Liver (tissue), 9 donors: ENCODE data around the gene CACNA1S. TPM values are rescaled to one million over a fixed set of nuclear protein-coding genes. Genes with fewer than 3 reads are reported as not detected.

Source experiments
- DNase-seq: peaks from one replicate; pipeline ENCODE4 v3.0.0-alpha.2; 2017; ENCODE audit warnings: low spot score
- H3K27ac ChIP-seq, 2 donors: one replicate each; pipeline ENCODE4 v1.7.0; 2013; ENCODE audit warnings: inconsistent platforms in 2 of 2, low read length in 2 of 2, control low read depth in 1 of 2, low read depth in 1 of 2, mild to moderate bottlenecking in 1 of 2
- H3K27me3 ChIP-seq, 4 donors: one replicate each; pipeline versions ENCODE4 v1.6.1 to v1.7.0; 2013; ENCODE audit warnings: low read length in 3 of 4, inconsistent platforms in 1 of 4, mild to moderate bottlenecking in 1 of 4, moderate library complexity in 1 of 4; ENCODE audit not compliant: control insufficient read depth in 4 of 4, insufficient read depth in 4 of 4
- H3K36me3 ChIP-seq, 4 donors: one replicate each; pipeline versions ENCODE4 v1.6.1 to v1.7.0; 2013; ENCODE audit warnings: low read length in 3 of 4, mild to moderate bottlenecking in 3 of 4, low read depth in 1 of 4, moderate library complexity in 1 of 4; ENCODE audit not compliant: control insufficient read depth in 4 of 4, insufficient read depth in 3 of 4
- H3K4me1 ChIP-seq, 4 donors: one replicate each; pipeline versions ENCODE4 v1.6.1 to v1.7.0; 2013; ENCODE audit warnings: low read length in 3 of 4, mild to moderate bottlenecking in 3 of 4, moderate library complexity in 1 of 4; ENCODE audit not compliant: control insufficient read depth in 4 of 4, insufficient read depth in 4 of 4
- H3K4me3 ChIP-seq, 3 donors: one replicate each; pipeline versions ENCODE4 v1.6.1 to v1.7.0; 2013; ENCODE audit warnings: low read length in 3 of 3, control low read depth in 1 of 3, low read depth in 1 of 3, mild to moderate bottlenecking in 1 of 3
- H3K9ac ChIP-seq, 2 donors: one replicate each; pipeline ENCODE4 v1.7.0; 2013; ENCODE audit warnings: low read length in 2 of 2, mild to moderate bottlenecking in 2 of 2, moderate library complexity in 2 of 2, control low read depth in 1 of 2, low read depth in 1 of 2
- H3K9me3 ChIP-seq, 4 donors: one replicate each; pipeline versions ENCODE4 v1.6.1 to v1.7.0; 2013; ENCODE audit warnings: low read length in 3 of 4; ENCODE audit not compliant: control insufficient read depth in 4 of 4
- ATF3 ChIP-seq: IDR thresholded peaks from 2 replicates; pipeline ENCODE4 v1.6.1; 2016; ENCODE audit warnings: antibody characterized with exemption
- CTCF ChIP-seq: fragments of 150-350 bp; IDR thresholded peaks from 2 replicates; pipeline ENCODE4 v1.5.1; 2017; ENCODE audit warnings: improper control_type of control experiment, low read depth, low read length; ENCODE audit not compliant: missing input control
- EGR1 ChIP-seq, 2 donors: IDR thresholded peaks; 2 replicates each; pipeline ENCODE4 v1.6.1; 2016 to 2018; ENCODE audit warnings: antibody characterized with exemption in 2 of 2, low read depth in 2 of 2
- FOXA2 ChIP-seq: IDR thresholded peaks from 2 replicates; pipeline ENCODE4 v1.6.1; 2016; ENCODE audit warnings: antibody characterized with exemption
- GABPA ChIP-seq, 2 donors: IDR thresholded peaks in 1 of 2; conservative IDR thresholded peaks in 1 of 2; 2 replicates each; pipeline ENCODE4 v1.6.1; 2016; ENCODE audit warnings: antibody characterized with exemption in 2 of 2, mild to moderate bottlenecking in 1 of 2, moderate library complexity in 1 of 2
- HNF4A ChIP-seq, 2 donors: conservative IDR thresholded peaks; 2 replicates each; pipeline ENCODE4 v1.6.1; 2016; ENCODE audit warnings: antibody characterized with exemption in 2 of 2, mild to moderate bottlenecking in 2 of 2
- HNF4G ChIP-seq: IDR thresholded peaks from 2 replicates; pipeline ENCODE4 v1.6.1; 2016; ENCODE audit warnings: antibody characterized with exemption
- JUND ChIP-seq, 2 donors: IDR thresholded peaks; 2 replicates each; pipeline ENCODE4 v1.6.1; 2016; ENCODE audit warnings: antibody characterized with exemption in 2 of 2
- MAX ChIP-seq: IDR thresholded peaks from 2 replicates; pipeline ENCODE4 v1.6.1; 2016; ENCODE audit warnings: antibody characterized with exemption
- NR2F2 ChIP-seq: IDR thresholded peaks from 2 replicates; pipeline ENCODE4 v1.6.1; 2016; ENCODE audit warnings: antibody characterized with exemption
- RAD21 ChIP-seq, 2 donors: IDR thresholded peaks; 2 replicates each; pipeline ENCODE4 v1.6.1; 2016; ENCODE audit warnings: antibody characterized with exemption in 2 of 2, mild to moderate bottlenecking in 2 of 2
- REST ChIP-seq: IDR thresholded peaks from 2 replicates; pipeline ENCODE4 v1.6.1; 2016; ENCODE audit warnings: antibody characterized with exemption, mild to moderate bottlenecking
- RXRA ChIP-seq, 2 donors: IDR thresholded peaks; 2 replicates each; pipeline ENCODE4 v1.6.1; 2017 to 2018; ENCODE audit warnings: antibody characterized with exemption in 2 of 2, mild to moderate bottlenecking in 1 of 2
- SP1 ChIP-seq: IDR thresholded peaks from 2 replicates; pipeline ENCODE4 v1.6.1; 2018; ENCODE audit warnings: antibody characterized with exemption, mild to moderate bottlenecking
- TAF1 ChIP-seq: conservative IDR thresholded peaks from 2 replicates; pipeline ENCODE4 v1.6.1; 2016; ENCODE audit warnings: antibody characterized with exemption, mild to moderate bottlenecking
- YY1 ChIP-seq: IDR thresholded peaks from 2 replicates; pipeline ENCODE4 v1.6.1; 2016; ENCODE audit warnings: antibody characterized with exemption, mild to moderate bottlenecking
- ZBTB33 ChIP-seq: IDR thresholded peaks from 2 replicates; pipeline ENCODE4 v1.6.1; 2016; ENCODE audit warnings: antibody characterized with exemption
- WGBS: extraction: QIAGEN DNeasy Blood & Tissue Kit; methylation state at CpG from one replicate; pipeline ENCODE4 v1.1.7; 2013; 5-methylcytosine and 5-hydroxymethylcytosine counted together
- polyA plus RNA-seq, 2 donors: library from polyadenylated mRNA; stranded (reverse) in 1 of 2; unstranded in 1 of 2; fragments of 200-250 nt in 1 of 2; fragments of >200 nt in 1 of 2; fragmentation: Nextera tagmentation in 1 of 2; extraction: Ambion mirVana in 1 of 2; gene quantifications; one replicate each; pipeline versions ENCODE4 v1.2.1 to v1.2.3, GENCODE V29; 2013 to 2015
- total RNA-seq, 2 donors: library from RNA; depleted of rRNA; stranded (reverse); fragments of >200 nt; gene quantifications; one replicate each; pipeline ENCODE4 v1.2.3, GENCODE V29; 2014
- donor health status: healthy.
- donor health status: healthy.
- donor health status: healthy.
- donor health status: healthy.
- donor health status: healthy.

The CACNA1S gene
- total and polyA plus RNA-seq, 4 donors, result under 0.01 to 0.33 TPM; not detected in 2

GRCh38 chr1:201112926-201113325 lies 700 bp upstream of the CACNA1S start:
- Histone ChIP-seq H3K36me3 (no peaks in the 10 kb centered on the region), H3K9me3 (no peaks in the 10 kb centered on the region), H3K9ac (no peak overlapping the region), H3K27ac (no peak overlapping the region), H3K4me1 (peaks cover 0 to 9% (median 4%) of the 10 kb centered on the region in 4 donors), H3K4me3 (no peak overlapping the region), H3K27me3 (peaks cover 0 to 5% (median 0%) of the 10 kb centered on the region in 4 donors)
- DNase-seq, result no peak
- TF ChIP-seq CTCF (no peak), RAD21 (IDR thresholded peaks at IDR 0.05) (no peak), REST (no peak), RXRA (IDR thresholded peaks at IDR 0.05) (no peak), HNF4A (conservative IDR thresholded peaks at IDR 0.05) (no peak), EGR1 (IDR thresholded peaks at IDR 0.05; ENCODE audit: low read depth in 2 of 2) (no peak), GABPA (IDR thresholded peaks at IDR 0.05 in 1 of 2, conservative IDR thresholded peaks at IDR 0.05 in 1 of 2) (no peak), SP1 (no peak), FOXA2 (no peak), NR2F2 (no peak)
- 82% methylated on average over 3 of the region's 3 CpGs for WGBS

GRCh38 chr1:201111672-201112071 lies 554 bp downstream of the CACNA1S start:
- Histone ChIP-seq H3K27me3 (peaks cover 0 to 5% (median 0%) of the 10 kb centered on the region in 4 donors), H3K27ac (no peak overlapping the region), H3K4me3 (no peak overlapping the region), H3K9ac (no peak overlapping the region), H3K4me1 (peaks cover 0 to 9% (median 4%) of the 10 kb centered on the region in 4 donors), H3K36me3 (no peaks in the 10 kb centered on the region), H3K9me3 (no peaks in the 10 kb centered on the region)
- no peak for TF ChIP-seq RAD21 (IDR thresholded peaks at IDR 0.05)
- no peak for TF ChIP-seq GABPA (IDR thresholded peaks at IDR 0.05 in 1 of 2, conservative IDR thresholded peaks at IDR 0.05 in 1 of 2)
- no peak for TF ChIP-seq MAX
- no peak for TF ChIP-seq TAF1
- TF ChIP-seq ATF3, result no peak
- no peak for TF ChIP-seq EGR1 (IDR thresholded peaks at IDR 0.05; ENCODE audit: low read depth in 2 of 2)
- no peak for TF ChIP-seq HNF4G
- TF ChIP-seq JUND (IDR thresholded peaks at IDR 0.05), result no peak
- no peak for TF ChIP-seq FOXA2
- no peak for TF ChIP-seq YY1
- no peak for TF ChIP-seq RXRA (IDR thresholded peaks at IDR 0.05)
- TF ChIP-seq ZBTB33, result no peak
- WGBS, result 73% methylated on average over 3 of the region's 3 CpGs
- DNase-seq, result no peak
